SU-DHL-6 (cell line): ENCODE measurements around the gene KCNT2.

Experiments
- H2AFZ ChIP-seq: fragments of 200-600 bp; sonication (generic); 2 replicates; pipeline ENCODE4 v1.6.1; 2014; ENCODE audit warnings: low read depth, mild to moderate bottlenecking, moderate library complexity, mixed read lengths, antibody characterized with exemption, low read length; ENCODE audit not compliant: severe bottlenecking
- H3F3A ChIP-seq: fragments of 200-600 bp; shearing (Covaris generic); 2 replicates; pipeline ENCODE4 v1.6.0; 2016; ENCODE audit warnings: antibody characterized with exemption, mild to moderate bottlenecking; ENCODE audit not compliant: insufficient read depth
- H3K27ac ChIP-seq: fragments of 200-600 bp; sonication (generic); 2 replicates; pipeline ENCODE4 v1.5.1; 2016; ENCODE audit warnings: low read depth, mild to moderate bottlenecking, low read length, moderate library complexity, mixed read lengths
- H3K27me3 ChIP-seq: fragments of 200-600 bp; sonication (generic), shearing (Covaris generic); 2 replicates; pipeline ENCODE4 v1.6.0; 2014; ENCODE audit warnings: mild to moderate bottlenecking, low read length
- H3K36me3 ChIP-seq: fragments of 200-600 bp; sonication (generic); 2 replicates; pipeline ENCODE4 v1.6.1; 2014; ENCODE audit warnings: mild to moderate bottlenecking, low read length, mixed read lengths
- H3K4me2 ChIP-seq: fragments of 300-600, 200-600 bp; shearing (Covaris generic), sonication (generic); 2 replicates; pipeline ENCODE4 v1.6.0; 2014; ENCODE audit warnings: low read length, low read depth, mild to moderate bottlenecking; ENCODE audit not compliant: poor library complexity, severe bottlenecking
- H3K4me3 ChIP-seq: fragments of 200-600 bp; sonication (generic); 2 replicates; pipeline ENCODE4 v1.5.1; 2014; ENCODE audit warnings: antibody characterized with exemption, low read length, mild to moderate bottlenecking, mixed read lengths; ENCODE audit not compliant: insufficient read depth, poor library complexity, severe bottlenecking
- H3K79me2 ChIP-seq: fragments of 200-600 bp; sonication (generic); 2 replicates; pipeline ENCODE4 v1.6.1; 2014; ENCODE audit warnings: mild to moderate bottlenecking, low read length, moderate library complexity; ENCODE audit not compliant: insufficient read depth
- H3K9ac ChIP-seq: fragments of 200-600 bp; sonication (generic); 2 replicates; pipeline ENCODE4 v1.7.0; 2014; ENCODE audit warnings: mild to moderate bottlenecking, low read length
- H3K9me2 ChIP-seq: fragments of 200-600 bp; sonication (generic); replicated peaks from 2 replicates; pipeline ENCODE4 v1.6.1; 2014; ENCODE audit warnings: low read length; ENCODE audit not compliant: insufficient read depth
- H3K9me3 ChIP-seq: fragments of 200-600 bp; sonication (generic); 2 replicates; pipeline ENCODE4 v1.6.1; 2014; ENCODE audit warnings: low read length, mixed read lengths; ENCODE audit not compliant: insufficient read depth
- H4K20me1 ChIP-seq: fragments of 200-600 bp; sonication (generic); 2 replicates; pipeline ENCODE4 v1.6.1; 2014; ENCODE audit warnings: low read depth, mild to moderate bottlenecking, antibody characterized with exemption, low read length, moderate library complexity, mixed read lengths
- CTCF ChIP-seq: fragments of 200-600 bp; sonication (generic); IDR thresholded peaks from one replicate; pipeline ENCODE4 v1.5.1; 2017; ENCODE audit warnings: antibody characterized with exemption, mild to moderate bottlenecking, low read length, moderate library complexity; ENCODE audit not compliant: insufficient read depth, poor library complexity, severe bottlenecking
- EZH2phosphoT487 ChIP-seq: fragments of 200-600 bp; sonication (generic), shearing (Covaris generic); conservative IDR thresholded peaks from 2 replicates; pipeline ENCODE4 v1.6.1; 2018; ENCODE audit warnings: mild to moderate bottlenecking, antibody characterized with exemption, low read length, moderate library complexity, mixed read lengths

The KCNT2 gene

GRCh38 chr1:196584696-196585095, 23.5 kb downstream of the KCNT2 start:
- Histone ChIP-seq H2AFZ (peak overlapping the region; percentile 29), H3F3A (no peaks in the 10 kb centered on the region), H3K9me2 (no peaks in the 10 kb centered on the region; the same call in 1 of the 2 replicates), H3K79me2 (no peaks in the 10 kb centered on the region), H3K36me3 (no peaks in the 10 kb centered on the region), H3K9ac (no peak overlapping the region), H4K20me1 (no peaks in the 10 kb centered on the region), H3K4me3 (no peak overlapping the region), H3K4me2 (no peak overlapping the region), H3K27me3 (no peaks in the 10 kb centered on the region), H3K9me3 (no peaks in the 10 kb centered on the region), H3K27ac (no peak overlapping the region)
- no peak for TF ChIP-seq EZH2phosphoT487
- no peak for TF ChIP-seq CTCF

GRCh38 chr1:196577386-196577785, 30.9 kb downstream of the KCNT2 start:
- no peaks in the 10 kb centered on the region for H3K79me2 ChIP-seq
- no peak overlapping the region for H3K4me2 ChIP-seq
- no peak for TF ChIP-seq CTCF
- no peak for TF ChIP-seq EZH2phosphoT487
- no peak overlapping the region for H3K27ac ChIP-seq
- H3F3A ChIP-seq: no peaks in the 10 kb centered on the region
- no peak overlapping the region for H3K4me3 ChIP-seq
- no peaks in the 10 kb centered on the region for H3K27me3 ChIP-seq
- H4K20me1 ChIP-seq: no peaks in the 10 kb centered on the region
- no peak overlapping the region for H3K9ac ChIP-seq
- no peaks in the 10 kb centered on the region for H3K36me3 ChIP-seq
- no peaks in the 10 kb centered on the region; the same call in 1 of the 2 replicates for H3K9me2 ChIP-seq
- no peaks in the 10 kb centered on the region for H3K9me3 ChIP-seq
- H2AFZ ChIP-seq: no peak overlapping the region

- H3K4me3 ChIP-seq: no peak overlapping the region
- no peaks in the 10 kb centered on the region for H3F3A ChIP-seq
- TF ChIP-seq CTCF (no peak), EZH2phosphoT487 (no peak)
- no peaks in the 10 kb centered on the region for H3K36me3 ChIP-seq
- H3K9me3 ChIP-seq: no peaks in the 10 kb centered on the region
- H2AFZ ChIP-seq: no peak overlapping the region
- H3K27ac ChIP-seq: no peak overlapping the region
- no peak overlapping the region for H3K9ac ChIP-seq
- no peak overlapping the region for H3K4me2 ChIP-seq
- no peaks in the 10 kb centered on the region for H3K79me2 ChIP-seq
- H3K27me3 ChIP-seq: no peaks in the 10 kb centered on the region
- no peaks in the 10 kb centered on the region for H3K9me2 ChIP-seq
- H4K20me1 ChIP-seq: no peaks in the 10 kb centered on the region
Observed at GRCh38 chr1:196573226-196573625, 35.0 kb downstream of the KCNT2 start.

GRCh38 chr1:196567238-196567637, 41.0 kb downstream of the KCNT2 start:
- no peaks in the 10 kb centered on the region for H3K79me2 ChIP-seq
- no peak overlapping the region for H3K9ac ChIP-seq
- peaks cover 9% of the 10 kb centered on the region; the same call in 1 of the 2 replicates for H3K9me3 ChIP-seq

More at GRCh38 chr1:196567238-196567637, 41.0 kb downstream of the KCNT2 start:
- Histone ChIP-seq H3K27me3 (no peaks in the 10 kb centered on the region), H3K4me2 (no peak overlapping the region), H3K9me2 (no peaks in the 10 kb centered on the region), H3K27ac (no peak overlapping the region), H3F3A (no peaks in the 10 kb centered on the region), H2AFZ (no peak overlapping the region), H3K4me3 (no peak overlapping the region), H4K20me1 (no peaks in the 10 kb centered on the region), H3K36me3 (peaks cover 6% of the 10 kb centered on the region; the same call in 1 of the 2 replicates)
- no peak for TF ChIP-seq CTCF
- TF ChIP-seq EZH2phosphoT487: no peak
